Pancreas (tissue), 10 donors: ENCODE results near the gene HIRIP3. TPM values are rescaled to one million over a fixed set of nuclear protein-coding genes. Genes with fewer than 3 reads are reported as not detected.

ENCODE experiments used
- ATAC-seq, 4 donors: fragments of 200-7000 bp; cut with Tn5 transposase; one replicate each; pipeline versions ENCODE4 v1.8.0 to v1.9.1; 2020; ENCODE audit warnings: mild to moderate bottlenecking in 4 of 4, moderate library complexity in 4 of 4
- DNase-seq, 6 donors: peaks; one replicate each; pipeline ENCODE4 v3.0.0-alpha.2; 2020
- FAIRE-seq: peaks from 2 replicates; lab custom pipeline; 2012; peaks lifted over from hg19 to GRCh38; lab: Jason Lieb, UNC
- H3K27ac ChIP-seq, 4 donors: fragments of 200-600 bp; sonication (generic); 1 replicate in 3 of 4; 2 replicates in 1 of 4; pipeline versions ENCODE4 v1.5.0 to v1.8.0; 2020
- H3K27me3 ChIP-seq, 4 donors: fragments of 200-600 bp; one replicate each; pipeline ENCODE4 v1.8.0; 2021
- H3K36me3 ChIP-seq, 3 donors: fragments of 200-600 bp; sonication (generic) in 1 of 3; one replicate each; pipeline versions ENCODE4 v1.5.0 to v1.8.0; 2020 to 2021
- H3K4me1 ChIP-seq, 3 donors: fragments of 200-600 bp; one replicate each; pipeline ENCODE4 v1.8.0; 2021
- H3K4me3 ChIP-seq, 4 donors: fragments of 200-600 bp; sonication (generic) in 2 of 4; one replicate each; pipeline versions ENCODE4 v1.5.0 to v1.8.0; 2020 to 2021
- H3K9me3 ChIP-seq, 4 donors: fragments of 200-600 bp; one replicate each; pipeline ENCODE4 v1.8.0; 2021
- WGBS, 2 donors: extraction: QIAGEN DNeasy Blood & Tissue Kit; methylation state at CpG; one replicate each; pipeline ENCODE4 v1.1.7; 2013; 5-methylcytosine and 5-hydroxymethylcytosine counted together
- intact Hi-C, 3 donors: fragments of 100-400 bp; cut with DNase I; formaldehyde crosslinking; loops; one replicate each; pipeline versions ENCODE4 v1.11.1 to v1.14.2; 2022
- polyA plus RNA-seq, 2 donors: library from polyadenylated mRNA; stranded (reverse); fragments of 200-250 nt; gene quantifications; one replicate each; pipeline ENCODE4 v1.2.3, GENCODE V29; 2013
- total RNA-seq, 6 donors: library from RNA; stranded (reverse); fragmentation: NEBNext Ultra II Directional in 4 of 6; extraction: Animal tissue kit (Norgen Biotek cat#: 25700) in 4 of 6; gene quantifications; one replicate each; pipeline versions ENCODE4 v1.2.1 to v1.2.4, GENCODE V29; 2021 to 2023
- TF ChIP-seq, protein P1 (sequence below), 4 donors: fragments of 200-600 bp; sonication (generic) in 3 of 4; IDR thresholded peaks; one replicate each; pipeline versions ENCODE4 v1.5.0 to v1.8.0; 2021; ENCODE audit warnings: antibody characterized with exemption in 4 of 4
- donor health status: healthy with polysubstance abuse.
- donor health status: DM: no; HTN: no; CAD: no; lungs with moderate emphysema.
- donor health status: DM: no; HTN: no; CAD: no.
- donor health status: control.
- donor health status: control.
- donor health status: Bipolar disorder and iron deficiency.
- donor health status: DM: yes; HTN: yes; CAD: no.
- donor health status: DM: no; HTN: no; CAD: no.
- donor health status: DM: no; HTN: no; CAD: no.
- donor health status: DM: yes; HTN: yes; CAD: no.

HIRIP3 gene
- total and polyA plus RNA-seq, 8 donors: 4.4 to 16.8 (median 7.3) TPM

DNA sequence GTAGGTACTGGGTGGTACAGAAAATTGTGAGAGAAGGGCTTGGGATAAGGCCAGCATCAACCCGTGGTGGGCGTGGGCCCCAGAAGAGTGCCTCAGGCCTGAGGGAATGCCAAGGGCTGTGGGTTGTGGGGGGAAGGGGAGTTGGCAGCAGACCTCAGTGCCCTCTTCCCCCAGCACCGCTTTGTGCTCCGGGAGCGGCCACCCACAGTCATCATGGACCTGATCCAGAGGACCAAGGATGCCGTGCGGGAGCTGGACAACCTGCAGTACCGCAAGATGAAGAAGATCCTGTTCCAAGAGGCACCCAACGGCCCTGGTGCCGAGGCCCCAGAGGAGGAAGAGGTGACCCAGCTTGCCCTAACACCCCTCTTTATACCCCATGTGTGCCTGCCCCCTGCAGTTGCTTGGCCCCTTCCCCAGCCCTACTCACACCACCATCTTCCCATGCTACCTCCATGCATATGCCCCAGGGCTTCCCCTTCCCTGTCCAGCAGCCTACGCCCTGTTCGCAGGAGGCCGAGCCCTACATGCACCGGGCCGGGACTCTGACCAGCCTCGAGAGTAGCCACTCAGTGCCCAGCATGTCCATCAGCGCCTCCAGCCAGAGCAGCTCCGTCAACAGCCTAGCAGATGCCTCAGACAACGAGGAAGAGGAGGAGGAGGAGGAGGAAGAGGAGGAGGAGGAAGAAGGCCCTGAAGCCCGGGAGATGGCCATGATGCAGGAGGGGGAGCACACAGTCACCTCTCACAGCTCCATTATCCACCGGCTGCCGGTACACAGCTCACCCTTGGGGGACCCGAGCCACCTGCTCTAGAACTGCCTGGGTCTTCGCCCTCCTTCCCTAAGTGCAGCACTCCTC is 12.6 kb downstream of the HIRIP3 start:
- H3K27ac ChIP-seq: no peak overlapping the region
- ATAC-seq (no peak), FAIRE-seq (no peak), DNase-seq (no peak)
- H3K4me3 ChIP-seq: no peak overlapping the region
- intact Hi-C loops: no loop called here
- H3K9me3 ChIP-seq: no peaks in the 10 kb centered on the region
- peaks cover 6 to 90% (median 42%) of the 10 kb centered on the region in 3 donors for H3K36me3 ChIP-seq
- WGBS, 2 donors: 91 to 93% methylated on average over 21 to 24 of the region's 24 CpGs
- TF ChIP-seq, protein P1, sequence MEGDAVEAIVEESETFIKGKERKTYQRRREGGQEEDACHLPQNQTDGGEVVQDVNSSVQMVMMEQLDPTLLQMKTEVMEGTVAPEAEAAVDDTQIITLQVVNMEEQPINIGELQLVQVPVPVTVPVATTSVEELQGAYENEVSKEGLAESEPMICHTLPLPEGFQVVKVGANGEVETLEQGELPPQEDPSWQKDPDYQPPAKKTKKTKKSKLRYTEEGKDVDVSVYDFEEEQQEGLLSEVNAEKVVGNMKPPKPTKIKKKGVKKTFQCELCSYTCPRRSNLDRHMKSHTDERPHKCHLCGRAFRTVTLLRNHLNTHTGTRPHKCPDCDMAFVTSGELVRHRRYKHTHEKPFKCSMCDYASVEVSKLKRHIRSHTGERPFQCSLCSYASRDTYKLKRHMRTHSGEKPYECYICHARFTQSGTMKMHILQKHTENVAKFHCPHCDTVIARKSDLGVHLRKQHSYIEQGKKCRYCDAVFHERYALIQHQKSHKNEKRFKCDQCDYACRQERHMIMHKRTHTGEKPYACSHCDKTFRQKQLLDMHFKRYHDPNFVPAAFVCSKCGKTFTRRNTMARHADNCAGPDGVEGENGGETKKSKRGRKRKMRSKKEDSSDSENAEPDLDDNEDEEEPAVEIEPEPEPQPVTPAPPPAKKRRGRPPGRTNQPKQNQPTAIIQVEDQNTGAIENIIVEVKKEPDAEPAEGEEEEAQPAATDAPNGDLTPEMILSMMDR (IDR thresholded peaks at IDR 0.05): no peak
- H3K27me3 ChIP-seq: no peaks in the 10 kb centered on the region
- H3K4me1 ChIP-seq: no peaks in the 10 kb centered on the region

DNA sequence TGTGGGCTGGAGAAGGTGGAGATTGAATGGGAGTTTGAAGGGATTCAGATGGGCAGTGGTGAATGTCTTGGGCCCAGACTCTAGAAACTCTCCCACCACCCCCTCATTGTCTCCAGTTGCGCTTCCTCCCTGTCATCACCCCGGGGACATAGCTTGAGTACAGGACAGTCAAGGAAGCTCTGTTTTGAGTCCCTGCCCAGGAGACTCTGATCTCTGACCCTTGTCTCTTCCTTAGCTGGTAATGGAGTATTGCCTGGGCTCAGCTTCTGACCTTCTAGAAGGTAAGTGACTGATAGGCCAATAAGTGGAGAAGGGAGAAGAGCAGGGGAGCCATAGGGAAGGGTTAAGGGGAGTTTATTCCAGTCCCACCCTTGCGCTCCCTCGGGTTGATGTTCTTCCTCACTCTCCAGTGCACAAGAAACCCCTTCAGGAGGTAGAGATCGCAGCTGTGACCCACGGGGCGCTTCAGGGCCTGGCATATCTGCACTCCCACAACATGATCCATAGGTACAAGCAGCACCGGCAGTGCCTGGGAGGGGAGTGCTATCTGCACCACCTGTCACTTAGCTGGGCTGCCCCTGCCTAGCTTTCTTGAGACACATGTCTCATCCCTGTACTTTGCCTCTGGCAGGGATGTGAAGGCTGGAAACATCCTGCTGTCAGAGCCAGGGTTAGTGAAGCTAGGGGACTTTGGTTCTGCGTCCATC is 16.7 kb downstream of the HIRIP3 start:
- no peak overlapping the region for H3K27ac ChIP-seq
- H3K4me1 ChIP-seq: peaks cover 0 to 17% (median 9%) of the 10 kb centered on the region in 3 donors

DNA sequence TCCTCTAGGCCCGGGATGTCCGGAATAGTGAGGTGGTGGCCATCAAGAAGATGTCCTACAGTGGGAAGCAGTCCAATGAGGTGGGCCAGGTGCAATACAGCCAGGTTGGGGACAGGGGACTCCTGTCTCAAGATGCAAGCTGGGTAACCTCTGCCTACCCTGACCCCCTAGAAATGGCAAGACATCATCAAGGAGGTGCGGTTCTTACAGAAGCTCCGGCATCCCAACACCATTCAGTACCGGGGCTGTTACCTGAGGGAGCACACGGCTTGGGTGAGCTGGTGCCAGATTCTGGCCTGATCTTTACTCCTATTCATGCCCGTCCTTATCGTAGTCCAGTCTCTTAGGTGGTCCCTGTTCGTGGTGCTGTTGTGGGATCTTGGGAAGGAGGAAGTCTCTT is 17.3 kb downstream of the HIRIP3 start:
- 89 to 95% methylated on average over 9 of the region's 9 CpGs for WGBS, 2 donors
- Histone ChIP-seq H3K9me3 (no peaks in the 10 kb centered on the region), H3K27me3 (no peaks in the 10 kb centered on the region), H3K27ac (no peak overlapping the region), H3K4me3 (no peak overlapping the region), H3K4me1 (peaks cover 0 to 17% (median 9%) of the 10 kb centered on the region in 3 donors), H3K36me3 (peaks cover 6 to 46% (median 20%) of the 10 kb centered on the region in 3 donors)
- TF ChIP-seq, protein P1 (IDR thresholded peaks at IDR 0.05): no peak
- DNase-seq (no peak), ATAC-seq (no peak), FAIRE-seq (no peak)
- intact Hi-C loops: no loop called here

More for the DNA sequence above, 16.7 kb downstream of the HIRIP3 start:
- 94 to 95% methylated on average over 9 of the region's 9 CpGs for WGBS, 2 donors
- no peaks in the 10 kb centered on the region for H3K9me3 ChIP-seq
- FAIRE-seq (no peak), DNase-seq (no peak), ATAC-seq (no peak)
- TF ChIP-seq, protein P1 (IDR thresholded peaks at IDR 0.05): no peak
- intact Hi-C loops: no loop called here
- H3K27me3 ChIP-seq: no peaks in the 10 kb centered on the region
- H3K4me3 ChIP-seq: no peak overlapping the region
- peaks cover 6 to 52% (median 26%) of the 10 kb centered on the region in 3 donors for H3K36me3 ChIP-seq

DNA sequence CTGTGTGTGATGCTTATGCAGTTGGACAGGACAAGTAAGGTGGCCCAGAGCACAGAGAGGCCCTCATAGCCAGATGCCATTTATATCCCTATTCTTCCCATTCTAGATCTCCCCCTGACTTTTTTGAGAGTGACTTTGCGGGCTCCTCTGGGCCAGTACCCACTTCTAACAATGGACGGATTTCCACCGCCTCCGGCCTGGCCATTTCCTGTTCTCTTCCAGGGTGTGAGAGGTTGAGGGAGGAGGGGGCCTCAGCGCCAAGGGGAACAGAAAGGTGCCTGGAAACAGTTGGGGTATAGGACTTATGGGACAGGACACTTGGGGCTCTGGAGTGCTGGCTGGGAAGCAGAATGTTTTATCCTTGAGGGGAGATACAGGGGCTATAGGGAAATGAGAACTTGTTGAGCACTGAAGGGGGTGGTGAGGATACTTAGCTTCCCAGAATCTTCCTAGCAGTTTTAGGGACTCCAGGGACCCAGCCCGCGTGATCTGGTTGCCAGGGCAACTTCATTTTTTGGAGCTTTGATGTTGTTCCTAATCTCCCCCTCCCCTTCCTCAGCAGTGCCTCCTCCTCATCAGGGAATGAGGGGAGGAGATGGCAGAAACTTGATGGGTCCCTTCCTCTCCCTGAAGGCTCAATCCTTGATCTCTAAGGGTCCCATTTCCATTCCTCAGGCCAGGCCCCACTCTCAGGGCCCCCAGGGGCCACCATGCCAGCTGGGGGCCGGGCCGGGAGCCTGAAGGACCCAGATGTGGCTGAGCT is 18.2 kb downstream of the HIRIP3 start:
- H3K4me3 ChIP-seq: no peak overlapping the region
- no peak for ATAC-seq
- intact Hi-C loops: no loop called here

More for the DNA sequence above, 18.2 kb downstream of the HIRIP3 start:
- 86 to 87% methylated on average over 9 of the region's 9 CpGs for WGBS, 2 donors
- FAIRE-seq: no peak
- Histone ChIP-seq H3K27me3 (no peaks in the 10 kb centered on the region), H3K4me1 (peaks cover 0 to 17% (median 9%) of the 10 kb centered on the region in 3 donors), H3K9me3 (no peaks in the 10 kb centered on the region), H3K27ac (no peak overlapping the region), H3K36me3 (peaks cover 6 to 37% (median 14%) of the 10 kb centered on the region in 3 donors)
- TF ChIP-seq, protein P1 (IDR thresholded peaks at IDR 0.05): no peak
- no peak for DNase-seq
